Suprapubic skin (tissue), 4 donors: ENCODE data around the gene KTI12.

Experiments used
- CTCF ChIP-seq, 2 donors: fragments of 200-600 bp in 1 of 2; fragments of 450-650 bp in 1 of 2; sonication (generic) in 1 of 2; IDR thresholded peaks; one replicate each; pipeline ENCODE4 v1.5.1; 2016 to 2019; ENCODE audit warnings: antibody characterized with exemption in 2 of 2, mild to moderate bottlenecking in 1 of 2, moderate library complexity in 1 of 2
- EP300 ChIP-seq: sonication (generic); formaldehyde crosslinking; IDR thresholded peaks from one replicate; pipeline ENCODE4 v1.6.1; 2017; ENCODE audit warnings: antibody characterized with exemption
- POLR2A ChIP-seq, 2 donors: fragments of 450-650 bp; IDR thresholded peaks; one replicate each; pipeline ENCODE4 v1.6.1; 2017; ENCODE audit warnings: antibody characterized with exemption in 2 of 2, mild to moderate bottlenecking in 2 of 2, moderate library complexity in 2 of 2
- POLR2AphosphoS5 ChIP-seq, 3 donors: sonication (generic); formaldehyde crosslinking; IDR thresholded peaks; one replicate each; pipeline ENCODE4 v1.6.1; 2017; ENCODE audit warnings: antibody characterized with exemption in 3 of 3

DNA sequence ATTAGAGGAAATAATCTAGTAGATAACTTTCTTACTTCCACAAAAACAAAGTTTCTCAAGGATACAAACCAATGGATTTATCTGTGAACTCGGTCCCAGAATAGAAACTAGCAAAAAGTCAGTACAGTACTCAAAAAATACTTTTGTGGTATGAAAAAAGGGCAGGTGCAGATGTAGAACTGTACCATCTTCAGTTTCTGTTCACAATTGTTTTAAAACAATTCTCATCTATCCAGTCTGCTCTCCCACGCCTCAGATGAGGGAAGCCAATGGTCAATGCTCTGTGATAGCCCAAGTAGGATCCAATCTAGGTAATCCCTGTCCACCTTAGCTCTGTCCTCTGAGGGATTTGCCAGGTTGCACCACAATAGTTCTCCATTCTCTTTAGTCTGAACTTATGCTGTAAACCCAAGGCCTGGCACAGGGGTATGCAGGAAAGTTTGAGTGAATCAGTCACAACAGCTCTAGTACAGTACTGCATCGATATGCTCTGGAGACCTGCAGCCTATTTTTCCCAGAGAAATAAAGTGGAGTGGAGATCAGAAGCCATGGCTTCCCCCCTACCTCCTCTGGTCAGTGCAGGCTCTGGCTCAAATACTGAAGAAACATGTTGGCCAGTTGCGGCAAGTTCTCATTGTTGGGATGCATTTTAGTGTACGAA, 1.4 kb downstream of the KTI12 start:
- no peak for TF ChIP-seq POLR2AphosphoS5 (IDR thresholded peaks at IDR 0.05)
- TF ChIP-seq CTCF (IDR thresholded peaks at IDR 0.05): no peak
- no peak for TF ChIP-seq POLR2A (IDR thresholded peaks at IDR 0.05)
- TF ChIP-seq EP300: no peak
